ENCODE data around the gene CACNA1I. TPM values are rescaled to one million over a fixed set of nuclear protein-coding genes. Genes with fewer than 3 reads are reported as not detected.

Gene CACNA1I
- total RNA-seq, 1 donor from 2014 or later: 0.32 TPM

GRCh38 chr22:39543095-39543494, 27.5 kb upstream of the CACNA1I start:
- H3K27ac ChIP-seq: no peak overlapping the region
- intact Hi-C loops (cut with DNase I): no loop called here
- no peaks in the 10 kb centered on the region for H3K36me3 ChIP-seq
- no peaks in the 10 kb centered on the region for H3K9me3 ChIP-seq
- H3K4me3 ChIP-seq: no peak overlapping the region
- H3K4me1 ChIP-seq: no peaks in the 10 kb centered on the region
- peak; percentile 8 for TF ChIP-seq CTCF (IDR thresholded peaks at IDR 0.05)
- peaks cover 49% of the 10 kb centered on the region for H3K27me3 ChIP-seq
- ATAC-seq: no peak
- no peak for DNase-seq

- Histone ChIP-seq H3K4me1 (no peaks in the 10 kb centered on the region), H3K27ac (no peak overlapping the region), H3K9me3 (no peaks in the 10 kb centered on the region), H3K27me3 (peaks cover 66% of the 10 kb centered on the region), H3K4me3 (no peak overlapping the region), H3K36me3 (no peaks in the 10 kb centered on the region)
- peak; percentile 58 for ATAC-seq
- TF ChIP-seq CTCF (IDR thresholded peaks at IDR 0.05): no peak
- DNase-seq: no peak
- intact Hi-C loops (cut with DNase I): no loop called here
These were observed 24.9 kb upstream of the CACNA1I start for GRCh38 chr22:39545386-39546365.

- TF ChIP-seq CTCF (IDR thresholded peaks at IDR 0.05): no peak
- intact Hi-C loops (cut with DNase I): no loop called here
- ATAC-seq (no peak), DNase-seq (no peak)
- no peaks in the 10 kb centered on the region for H3K9me3 ChIP-seq
- H3K4me3 ChIP-seq: no peak overlapping the region
- H3K4me1 ChIP-seq: no peaks in the 10 kb centered on the region
- no peaks in the 10 kb centered on the region for H3K36me3 ChIP-seq
- no peak overlapping the region for H3K27ac ChIP-seq
- peaks cover 75% of the 10 kb centered on the region for H3K27me3 ChIP-seq
These were observed 23.5 kb upstream of the CACNA1I start for GRCh38 chr22:39546889-39547586.

- H3K4me3 ChIP-seq: no peak overlapping the region
- H3K36me3 ChIP-seq: no peaks in the 10 kb centered on the region
- no peak for TF ChIP-seq CTCF (IDR thresholded peaks at IDR 0.05)
- ATAC-seq (no peak), DNase-seq (no peak)
- H3K4me1 ChIP-seq: no peaks in the 10 kb centered on the region
- no peaks in the 10 kb centered on the region for H3K9me3 ChIP-seq
- H3K27me3 ChIP-seq: peaks cover 78% of the 10 kb centered on the region
- intact Hi-C loops (cut with DNase I): no loop called here
- no peak overlapping the region for H3K27ac ChIP-seq
These were observed 23.0 kb upstream of the CACNA1I start for GRCh38 chr22:39547587-39547947.

GRCh38 chr22:39553429-39553828, 17.1 kb upstream of the CACNA1I start:
- Histone ChIP-seq H3K4me1 (peaks cover 4% of the 10 kb centered on the region), H3K27me3 (peaks cover 63% of the 10 kb centered on the region), H3K36me3 (no peaks in the 10 kb centered on the region), H3K27ac (no peak overlapping the region), H3K4me3 (no peak overlapping the region), H3K9me3 (no peaks in the 10 kb centered on the region)
- intact Hi-C loops (cut with DNase I): no loop called here
- DNase-seq (no peak), ATAC-seq (no peak)
- no peak for TF ChIP-seq CTCF (IDR thresholded peaks at IDR 0.05)
